HG02884 (cell line): Measurements from ENCODE around the gene LRP1B.
"Not testable (repeated sequence)": the region's sequence is repeated elsewhere in the genome, so short reads cannot be mapped to it uniquely, and the experiment has no call there.

Experiments used
- ATAC-seq: cut with Tn5 transposase; IDR thresholded peaks from one replicate; pipeline ENCODE4 v1.9.1; 2021; ENCODE audit warnings: mild to moderate bottlenecking, moderate library complexity; ENCODE audit not compliant: unreplicated experiment

Gene LRP1B

DNA sequence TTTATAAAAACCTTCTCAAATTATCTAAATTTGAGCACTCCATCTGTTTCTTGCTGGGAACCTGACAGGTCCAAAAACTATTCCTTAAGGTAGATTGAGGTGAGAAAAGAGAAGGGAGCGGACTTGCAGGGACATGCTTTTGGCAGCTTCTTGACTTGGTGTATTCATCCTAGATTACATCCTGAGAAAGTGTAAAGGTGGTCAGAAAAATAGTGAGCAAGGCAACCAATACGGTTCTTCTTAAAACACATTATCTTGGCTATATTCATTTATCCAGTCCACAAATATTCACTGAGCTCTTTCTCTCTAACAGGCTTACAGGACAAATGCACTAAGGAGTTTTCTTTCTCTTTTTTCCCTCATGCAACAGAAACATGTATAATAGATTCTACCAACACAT lies 230.0 kb downstream of the LRP1B start:
- ATAC-seq: no peak

DNA sequence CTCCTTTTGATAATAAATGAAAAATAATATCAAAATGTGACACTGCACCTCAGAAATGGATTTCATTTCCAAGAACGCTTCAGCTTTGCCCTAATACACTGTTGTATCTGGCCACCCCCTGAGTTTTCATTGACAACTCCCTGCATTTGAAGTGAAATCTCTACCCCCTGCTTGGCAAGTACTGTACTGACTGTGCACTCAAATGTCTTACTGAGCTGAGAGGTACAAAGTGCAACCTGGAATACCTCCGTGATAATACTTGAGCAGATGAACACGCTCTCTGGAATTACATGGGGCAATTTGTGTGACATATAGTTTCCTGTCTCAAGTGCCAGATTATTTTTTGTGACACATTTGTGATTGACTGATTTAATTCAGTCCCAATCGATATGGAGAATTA lies 231.1 kb downstream of the LRP1B start:
- ATAC-seq: no peak

DNA sequence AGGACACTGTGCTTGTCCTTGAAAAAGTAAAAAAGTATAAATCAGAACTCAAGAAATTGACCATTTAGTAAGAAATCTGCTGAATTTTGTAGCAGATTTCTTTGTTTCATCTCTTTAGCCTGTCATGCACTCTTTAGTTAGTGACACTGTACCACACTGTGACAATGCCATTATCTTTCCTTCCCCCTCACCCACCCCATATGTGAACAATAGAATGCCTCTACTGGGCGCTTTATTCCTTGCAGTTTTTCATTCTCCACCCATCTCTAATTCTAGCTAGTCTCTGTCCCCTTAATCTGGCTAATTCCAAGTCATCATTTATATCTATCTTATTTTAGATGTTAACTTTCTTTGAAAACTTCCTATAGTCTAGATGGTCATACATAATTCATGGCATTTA lies 241.0 kb downstream of the LRP1B start:
- ATAC-seq: no peak

DNA sequence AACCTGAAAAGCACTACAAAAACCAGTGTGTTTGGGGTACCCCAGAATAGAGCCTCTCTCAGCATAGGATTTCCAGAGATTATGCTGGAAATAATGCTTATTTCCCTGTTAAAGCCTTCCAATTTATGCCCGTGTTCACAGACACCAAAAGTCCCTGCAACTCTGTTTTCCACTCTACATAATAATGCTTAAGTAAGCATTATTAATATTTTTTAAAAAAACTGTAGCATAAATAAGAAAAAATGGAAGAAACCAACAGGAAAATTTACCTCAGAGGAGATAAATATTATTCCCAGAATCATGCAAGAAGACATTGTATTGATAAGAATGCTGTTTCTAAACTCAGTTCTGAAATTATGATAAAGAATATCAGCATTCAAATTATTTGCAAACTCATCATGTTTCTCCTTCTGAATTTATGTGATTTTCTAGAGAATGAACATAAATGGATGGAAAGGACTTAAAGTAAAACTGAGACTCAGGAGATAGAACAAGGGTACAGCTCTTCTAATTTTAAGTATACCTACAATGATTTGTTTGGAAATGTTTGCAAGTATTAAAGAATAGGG lies 241.7 kb downstream of the LRP1B start:
- ATAC-seq: no peak

DNA sequence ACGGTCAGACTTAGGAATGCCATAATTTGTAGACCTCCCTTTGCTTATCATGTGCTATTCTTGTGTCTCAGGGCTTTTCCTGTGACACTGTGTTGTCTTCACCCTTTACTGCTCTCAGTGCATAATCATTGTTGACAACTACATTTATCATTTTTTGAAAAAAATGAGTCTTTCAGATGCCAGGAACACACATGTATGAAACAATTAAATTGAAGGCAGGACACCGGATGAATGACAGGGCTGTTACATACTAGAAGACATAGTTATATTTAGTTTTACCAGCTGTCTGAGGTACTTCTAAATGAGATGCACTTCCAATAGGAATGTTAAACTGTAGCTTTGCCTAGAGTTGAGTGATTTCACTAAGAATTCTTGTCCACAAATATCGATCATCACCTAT lies 243.5 kb downstream of the LRP1B start:
- ATAC-seq: no peak

DNA sequence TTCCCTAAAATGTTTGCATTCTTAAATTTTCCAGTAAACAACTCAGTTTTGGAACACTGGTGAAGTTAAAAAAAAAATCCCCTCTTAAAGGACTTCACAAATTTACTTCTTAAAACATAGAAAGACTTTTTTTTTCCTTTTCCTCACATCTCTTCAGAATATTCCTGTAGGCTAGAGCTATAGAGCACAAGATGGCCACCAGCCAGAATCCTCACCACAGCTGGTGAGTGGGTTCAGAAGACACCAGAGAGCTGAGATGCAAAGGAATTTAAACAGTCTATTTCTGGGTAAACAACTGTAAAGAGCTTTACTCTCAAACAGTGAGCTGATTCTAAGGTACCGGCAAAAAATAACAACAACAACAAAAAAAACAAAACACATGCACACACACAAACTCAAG lies 252.8 kb downstream of the LRP1B start:
- ATAC-seq: no peak

DNA sequence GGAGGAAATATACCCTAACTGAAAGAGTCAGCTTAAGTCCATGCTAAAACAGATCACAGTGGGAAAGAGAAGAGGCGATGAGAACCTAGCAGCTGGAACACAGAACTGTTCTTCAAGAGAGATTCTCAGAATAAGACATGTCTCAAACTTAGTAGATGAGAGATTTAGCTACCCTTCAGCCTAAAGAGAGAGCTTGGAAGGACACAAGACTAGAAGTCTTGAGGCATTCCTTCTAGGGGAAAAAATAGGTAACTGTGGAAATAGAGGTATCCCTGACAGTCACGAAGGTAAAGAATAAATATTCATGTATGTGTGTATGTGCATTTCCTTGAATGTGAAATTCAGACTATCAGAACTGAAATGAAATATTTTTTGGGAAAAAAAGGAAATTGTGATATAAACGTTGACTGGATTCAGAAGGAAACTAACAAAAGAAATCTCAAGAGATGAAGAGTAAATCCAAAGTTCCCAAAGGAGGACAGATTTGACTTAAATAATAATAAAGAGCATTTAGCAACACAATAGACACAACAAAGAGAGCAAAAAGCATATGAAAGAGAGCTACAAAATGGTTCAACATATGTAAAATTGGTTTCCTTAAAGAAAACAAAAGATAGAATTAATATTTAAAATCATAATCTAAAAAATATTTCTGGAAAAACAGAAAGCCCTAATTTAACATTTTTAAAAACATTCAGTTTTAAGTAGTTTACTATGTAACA lies 258.7 kb downstream of the LRP1B start:
- ATAC-seq: no peak

DNA sequence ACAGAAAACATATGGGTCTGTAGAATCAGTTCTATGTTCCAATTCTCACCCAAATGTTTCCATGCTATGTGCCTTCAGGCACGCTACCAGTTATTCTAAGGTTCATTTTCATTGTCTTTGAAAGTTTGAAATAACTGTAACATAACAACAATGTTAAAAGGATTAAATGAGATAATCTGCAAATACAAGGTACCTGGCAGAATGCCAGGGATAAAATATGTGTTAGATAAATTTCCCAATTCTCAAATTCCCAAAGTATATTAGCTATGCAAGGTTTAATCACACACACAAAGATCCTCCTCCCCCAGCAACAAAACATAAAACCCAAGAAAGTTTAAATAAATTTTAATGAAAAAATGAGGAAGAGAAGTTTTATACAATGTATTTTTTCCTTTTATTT lies 261.2 kb downstream of the LRP1B start:
- ATAC-seq: no peak

DNA sequence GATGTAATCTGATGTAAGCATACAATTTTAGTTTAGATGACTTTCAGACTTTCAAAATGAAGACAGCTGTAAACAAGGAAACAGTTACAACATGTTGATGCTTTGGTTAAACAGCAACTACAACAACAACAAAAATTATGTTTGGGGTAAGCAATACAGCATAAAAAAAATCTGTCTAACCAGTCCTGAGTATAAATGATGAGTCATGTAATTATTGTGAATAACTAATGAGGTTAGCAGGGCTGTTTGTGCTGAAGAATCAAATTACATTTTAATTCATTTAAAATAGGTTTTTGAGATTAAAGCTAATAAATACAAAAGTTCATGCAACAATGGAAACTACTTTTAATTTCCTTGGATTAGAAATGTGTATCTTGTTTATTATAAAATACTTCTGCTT lies 266.9 kb downstream of the LRP1B start:
- ATAC-seq: no peak

DNA sequence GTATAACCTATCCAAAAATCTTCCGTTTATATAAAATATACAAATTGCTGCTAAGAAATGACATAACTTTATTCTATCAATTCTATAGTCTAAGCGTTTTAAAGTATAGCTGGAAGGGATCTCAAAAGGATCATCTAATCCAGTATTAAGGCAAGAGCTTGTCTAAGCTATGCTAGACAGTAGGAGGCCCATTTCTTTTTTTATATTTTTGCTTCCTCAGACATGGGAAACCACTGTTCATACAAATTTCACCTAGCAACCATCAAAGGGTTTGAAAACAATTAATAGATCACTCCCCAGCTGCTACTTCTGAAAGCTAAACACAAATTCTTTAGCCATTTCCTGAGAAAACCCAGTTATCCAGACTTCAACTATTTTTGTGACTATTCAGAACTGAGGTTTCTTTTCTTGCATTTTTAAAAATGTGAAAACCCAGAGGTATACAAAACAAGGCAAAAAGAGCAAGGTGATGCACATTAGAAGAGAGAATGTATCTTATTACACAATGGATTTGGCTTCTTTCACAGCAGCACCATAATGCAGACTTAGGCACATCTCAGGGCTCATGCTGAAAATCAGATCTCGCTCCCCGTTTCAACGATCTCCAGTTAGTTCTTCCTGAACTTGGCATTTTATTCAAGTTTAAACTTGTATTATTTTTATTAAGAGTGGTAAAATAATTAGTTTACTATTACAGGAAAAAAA lies 274.4 kb downstream of the LRP1B start:
- no peak for ATAC-seq

DNA sequence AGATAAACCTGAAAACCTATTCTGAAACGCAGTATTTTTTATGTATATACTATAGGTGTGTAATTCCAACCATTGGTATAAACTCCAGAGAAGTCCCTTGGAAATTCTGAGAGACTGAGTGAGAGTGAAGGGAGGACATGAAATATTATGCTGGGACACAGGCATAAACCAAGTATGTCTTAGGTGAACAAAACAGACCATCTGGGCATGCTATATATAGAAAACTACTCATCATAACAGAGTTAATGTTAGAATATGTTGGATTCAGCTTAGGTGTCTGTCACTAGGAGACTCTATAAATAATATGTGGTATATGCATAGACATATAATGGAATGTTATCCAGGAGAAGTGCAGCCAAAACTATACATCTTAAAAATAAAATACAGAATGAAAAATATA lies 282.6 kb downstream of the LRP1B start:
- ATAC-seq: no peak

DNA sequence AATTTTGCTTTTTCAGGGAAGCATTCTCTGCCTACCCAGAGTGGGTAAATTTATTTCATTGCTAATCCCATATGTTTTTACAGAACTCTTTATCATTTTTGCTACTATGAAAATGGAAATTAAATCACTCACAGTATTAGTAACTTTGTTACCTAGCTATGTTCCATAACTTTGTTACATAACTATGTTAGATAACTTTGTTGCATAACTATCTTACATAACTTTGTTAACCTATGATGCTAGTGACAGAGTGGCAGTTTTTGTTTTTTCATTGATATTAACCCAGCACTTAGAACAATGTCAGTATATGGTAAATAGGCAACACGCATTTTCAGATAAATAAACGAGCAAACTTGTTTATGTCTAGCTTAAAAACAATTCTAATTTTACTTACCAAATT lies 286.6 kb downstream of the LRP1B start:
- no peak for ATAC-seq

DNA sequence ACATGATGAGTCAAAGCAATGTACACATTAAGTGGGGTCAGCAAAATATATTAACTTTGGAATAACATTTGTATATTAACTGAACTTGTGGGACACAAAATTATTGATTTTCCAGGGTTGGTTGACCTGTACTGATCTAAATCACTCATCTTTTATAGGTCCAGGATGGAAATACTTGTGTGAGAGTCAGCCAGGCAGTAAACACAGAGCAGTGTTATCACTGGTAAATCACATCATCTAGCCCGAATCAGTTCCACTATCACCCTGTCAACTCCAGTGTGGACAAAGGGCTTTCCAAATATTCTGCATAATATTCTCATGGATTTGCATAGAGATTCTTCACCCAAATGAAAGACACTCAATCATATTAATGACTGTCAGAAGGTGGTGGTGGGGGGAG lies 295.7 kb downstream of the LRP1B start:
- no peak for ATAC-seq

DNA sequence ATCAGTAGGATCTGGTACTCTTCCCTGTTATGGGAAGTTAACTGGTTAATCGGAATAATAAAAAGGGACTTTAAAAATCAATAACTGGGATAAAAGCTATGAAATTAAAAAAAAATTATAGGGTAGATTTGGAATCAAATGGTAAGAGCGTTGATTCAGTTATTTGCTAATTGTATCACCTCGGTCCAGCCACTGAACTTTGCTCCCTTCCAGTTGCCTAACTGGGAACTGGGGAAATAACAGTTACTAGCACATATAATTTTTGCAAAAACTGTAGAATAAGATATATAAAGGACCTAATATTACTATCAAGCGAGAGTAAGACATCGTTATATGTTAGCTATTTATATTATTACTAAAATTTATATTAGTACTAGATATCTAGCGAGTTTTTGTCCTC lies 302.1 kb downstream of the LRP1B start:
- ATAC-seq: no peak

DNA sequence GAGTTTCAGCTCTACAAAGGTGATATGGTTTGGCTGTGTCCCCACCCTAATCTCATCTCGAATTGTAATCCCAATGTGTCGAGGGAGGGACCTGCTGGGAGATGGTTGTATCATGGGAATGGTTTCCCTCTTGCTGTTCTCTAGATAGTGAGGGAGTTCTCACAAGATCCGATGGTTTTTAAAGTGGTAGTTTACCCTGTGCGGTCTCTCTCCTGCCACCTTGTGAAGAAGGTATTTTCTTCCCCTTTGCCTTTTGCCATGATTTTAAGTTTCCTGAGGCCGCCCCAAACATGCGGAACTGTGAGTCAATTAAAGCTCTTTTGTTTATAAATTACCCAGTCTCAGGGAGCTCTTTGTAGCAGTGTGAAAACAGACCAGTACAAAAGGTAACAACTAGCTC lies 306.0 kb downstream of the LRP1B start:
- ATAC-seq: no peak

DNA sequence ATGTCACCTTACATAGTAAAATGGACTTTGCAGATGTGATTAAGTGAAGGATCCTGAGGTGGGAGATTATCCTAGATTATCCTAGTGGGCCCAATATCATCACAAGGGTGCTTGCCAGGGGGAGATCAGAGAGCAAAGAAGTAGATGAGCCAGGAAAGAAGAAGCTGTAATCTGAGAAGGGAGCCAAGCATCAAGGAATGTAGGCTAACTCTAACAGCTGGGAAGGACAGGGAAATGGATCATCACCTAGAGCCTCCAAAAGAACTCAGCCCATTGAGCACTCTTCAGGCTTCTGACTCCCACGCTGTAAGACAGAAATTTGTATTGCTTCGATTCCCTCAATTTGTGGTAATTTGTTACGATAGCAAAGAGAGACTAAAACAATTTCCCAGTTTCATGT lies 309.9 kb downstream of the LRP1B start:
- no peak for ATAC-seq

DNA sequence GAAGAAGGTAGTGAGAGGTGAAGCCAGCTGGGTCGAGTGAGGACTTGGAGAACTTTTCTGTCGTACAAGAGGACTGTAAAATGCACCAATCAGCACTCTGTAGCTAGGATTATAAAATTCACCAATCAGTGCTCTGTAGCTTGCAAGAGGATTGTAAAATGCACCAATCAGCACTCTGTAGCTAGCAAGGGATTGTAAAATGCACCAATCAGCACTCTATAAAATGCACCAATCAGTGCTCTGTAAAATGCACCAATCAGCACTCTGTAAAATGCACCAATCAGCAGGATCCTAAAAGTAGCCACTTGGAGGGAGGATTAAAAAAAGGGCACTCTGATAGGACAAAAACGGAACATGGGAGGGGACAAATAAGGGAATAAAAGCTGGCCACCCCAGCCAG lies 315.5 kb downstream of the LRP1B start:
- not testable (repeated sequence) for ATAC-seq

DNA sequence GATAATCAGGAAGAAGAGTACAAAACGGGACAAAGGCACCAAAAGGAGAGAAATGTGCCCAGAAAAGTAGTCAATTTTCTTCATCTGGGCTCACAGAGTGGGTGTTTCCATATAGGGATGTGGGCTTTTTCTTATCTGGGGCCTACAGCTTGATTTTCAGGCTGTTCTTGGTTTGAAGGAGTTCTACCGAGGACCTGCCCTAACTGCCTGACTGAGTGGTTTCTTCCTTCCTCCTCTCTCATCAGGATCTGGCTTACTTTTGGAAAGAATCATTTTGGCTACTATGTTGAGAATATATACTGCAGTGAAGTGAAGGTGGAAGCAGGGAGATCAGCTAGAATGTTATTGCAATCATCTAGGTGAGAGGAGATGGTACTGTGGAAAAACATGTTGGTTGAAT lies 316.7 kb downstream of the LRP1B start:
- ATAC-seq: no peak

DNA sequence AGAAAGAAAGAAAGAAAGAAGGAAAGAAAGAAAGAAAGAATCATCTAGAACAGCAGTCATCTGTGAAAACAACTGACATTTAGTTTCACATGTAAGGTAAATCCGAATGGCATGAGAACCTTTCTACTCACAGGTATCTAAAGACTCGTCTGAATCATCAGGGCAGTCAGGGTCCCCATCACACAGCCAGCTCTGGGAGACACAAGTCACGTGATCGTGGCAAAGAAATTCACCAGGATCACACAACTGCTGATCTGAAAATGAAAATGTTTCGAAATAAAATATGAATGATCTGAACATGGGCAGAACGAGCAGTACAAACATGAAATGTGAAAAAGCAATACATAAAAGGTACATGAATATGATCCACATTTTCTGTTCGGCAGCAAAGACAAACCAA lies 320.7 kb downstream of the LRP1B start:
- no peak for ATAC-seq

DNA sequence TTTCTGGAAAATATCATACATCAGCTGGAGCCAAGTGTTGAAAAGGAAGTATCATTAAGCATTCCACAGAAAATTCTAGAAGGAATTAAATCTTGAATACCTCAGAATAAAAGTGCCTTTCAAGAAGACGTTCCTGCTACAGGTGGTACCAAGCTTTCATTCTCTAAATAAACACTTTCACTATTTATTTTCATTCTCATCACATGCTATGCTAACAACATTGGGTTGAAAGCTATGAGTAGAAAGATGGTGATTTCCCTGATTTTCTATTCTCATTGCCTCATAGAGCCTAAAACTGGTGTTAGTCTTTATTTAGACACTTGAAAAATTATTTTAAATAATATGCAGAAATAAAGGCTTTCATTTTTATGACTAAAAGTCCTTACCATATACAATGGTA lies 324.7 kb downstream of the LRP1B start:
- no peak for ATAC-seq

DNA sequence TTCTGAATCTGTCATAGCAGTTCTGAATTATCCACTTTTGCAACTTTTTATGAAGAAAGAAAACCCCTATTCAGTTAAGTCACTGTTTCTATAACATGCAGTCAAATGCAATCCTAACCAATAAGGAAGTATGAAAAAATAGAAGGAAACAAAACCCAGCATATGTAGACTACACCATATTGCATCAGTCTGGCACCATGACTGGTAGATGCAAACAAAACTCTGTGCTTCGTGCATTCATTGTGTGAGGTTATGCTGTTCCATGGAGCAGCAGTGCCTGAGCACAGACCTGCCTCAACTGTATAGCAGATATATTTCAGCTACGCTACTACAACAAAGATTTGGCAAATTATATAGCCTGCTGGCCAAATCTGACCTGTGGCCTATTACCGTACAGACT lies 325.5 kb downstream of the LRP1B start:
- ATAC-seq: no peak

DNA sequence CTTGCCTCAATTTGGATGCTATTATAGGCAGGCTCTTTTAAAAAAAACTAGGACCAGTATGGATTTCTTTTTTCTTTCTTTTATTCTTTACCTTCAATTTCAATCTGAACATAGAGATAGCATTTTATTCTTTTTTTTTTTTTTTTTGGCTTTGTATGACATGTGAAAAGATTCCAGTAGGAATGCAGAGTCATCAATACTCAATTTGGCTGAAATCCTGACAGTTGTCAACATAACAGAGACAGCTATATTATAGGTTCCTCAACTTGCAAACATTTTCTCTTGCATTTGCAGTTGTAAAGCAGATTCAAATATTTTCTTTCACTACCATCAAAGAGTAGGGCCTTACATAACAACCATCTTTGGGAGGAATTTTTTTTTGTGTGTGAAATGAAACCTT lies 334.4 kb downstream of the LRP1B start:
- no peak for ATAC-seq

DNA sequence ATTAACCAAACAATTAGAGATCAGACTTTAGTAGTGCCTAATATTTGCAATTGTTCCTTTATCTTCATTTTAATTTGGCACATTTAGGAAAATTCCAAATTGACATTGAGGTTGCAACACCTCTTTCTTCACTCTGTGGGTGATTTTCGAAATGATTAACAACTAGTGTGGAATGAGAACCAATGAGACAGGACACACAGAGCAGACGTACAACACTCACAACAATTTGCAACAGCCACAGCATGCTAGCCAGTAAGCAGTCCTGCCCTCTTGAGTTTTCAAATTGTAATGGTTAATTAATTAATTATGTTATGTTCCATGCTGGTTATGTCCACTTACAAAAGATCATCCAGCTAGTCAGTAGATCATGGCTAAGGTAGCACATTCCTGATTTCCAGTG lies 339.3 kb downstream of the LRP1B start:
- no peak for ATAC-seq
